A375 (cell line): Measurements from ENCODE around the gene DIAPH2. TPM values are rescaled to one million over a fixed set of nuclear protein-coding genes. Genes with fewer than 3 reads are reported as not detected.

Experiments used
- small RNA-seq: library from RNA; depleted of rRNA; stranded (forward); fragments of <200 nt; gene quantifications from one replicate; pipeline ENCODE3, GENCODE V24; 2014
- total RNA-seq: library from RNA; depleted of rRNA; stranded (reverse); fragments of >200 nt; shearing (Covaris generic); gene quantifications from 2 replicates; pipeline ENCODE4 v1.2.3, GENCODE V29; 2014; rRNA removed

DIAPH2 gene
- 8.1 and 13.2 TPM in 2 replicates for total RNA-seq

GRCh38 chrX:96684339-96685209, at the start of gene DIAPH2:
TSS of gene DIAPH2 (plus strand) at chrX:96684842.

GRCh38 chrX:96883608-96884007, 199.0 kb downstream of the DIAPH2 start, which contains the start of gene RPA4:
TSS of gene RPA4 (plus strand) at chrX:96883908. CDS start at chrX:96884311, 403 bp downstream.

Small RNA genes lying within 50 kb of the gene (small RNA-seq; reads per million reads assigned to genes)
- gene RF00017 (not detected), gene RF00019 (not detected), gene RN7SL74P (not detected)

Other genes starting within 250 kb of the DIAPH2 start
- 0.68 and 0.82 TPM in 2 replicates for gene RPA4, start 199.1 kb downstream of the DIAPH2 start, total RNA-seq